ENCODE results near the gene LRRC4. TPM values are rescaled to one million over a fixed set of nuclear protein-coding genes. Genes with fewer than 3 reads are reported as not detected.

Gene LRRC4
- total RNA-seq, 2 donors from 2014 or later = 2.9 to 7.2 TPM

DNA sequence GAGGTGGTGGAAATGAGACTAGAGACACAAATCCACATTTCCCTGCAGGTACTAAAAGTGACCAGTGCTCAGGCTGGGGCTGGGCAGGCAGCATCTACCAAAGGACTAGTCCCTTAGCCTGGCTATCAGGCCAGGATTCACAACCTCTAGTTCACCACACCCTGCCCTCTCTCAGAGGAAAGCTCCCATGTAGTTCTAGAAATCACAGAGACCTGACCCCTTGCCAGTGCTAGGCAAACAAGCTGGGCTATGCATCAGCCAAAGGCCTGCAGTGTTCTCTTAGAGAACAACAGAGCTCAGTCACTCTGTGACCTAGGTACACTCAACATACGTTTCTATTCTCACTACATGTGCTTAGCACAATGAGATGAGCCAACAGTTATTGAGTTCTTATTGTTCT is 26.7 kb upstream of the LRRC4 start:
- DNase-seq (ENCODE audit: low spot score) = no peak
- Histone ChIP-seq H3K27me3 (no peaks in the 10 kb centered on the region), H3K9me3 (no peaks in the 10 kb centered on the region), H3K27ac (no peak overlapping the region), H3K4me1 (peaks cover 0 to 2% of the 10 kb centered on the region in 2 donors), H3K4me3 (no peak overlapping the region), H3K36me3 (no peaks in the 10 kb centered on the region)
- TF ChIP-seq, protein P1, sequence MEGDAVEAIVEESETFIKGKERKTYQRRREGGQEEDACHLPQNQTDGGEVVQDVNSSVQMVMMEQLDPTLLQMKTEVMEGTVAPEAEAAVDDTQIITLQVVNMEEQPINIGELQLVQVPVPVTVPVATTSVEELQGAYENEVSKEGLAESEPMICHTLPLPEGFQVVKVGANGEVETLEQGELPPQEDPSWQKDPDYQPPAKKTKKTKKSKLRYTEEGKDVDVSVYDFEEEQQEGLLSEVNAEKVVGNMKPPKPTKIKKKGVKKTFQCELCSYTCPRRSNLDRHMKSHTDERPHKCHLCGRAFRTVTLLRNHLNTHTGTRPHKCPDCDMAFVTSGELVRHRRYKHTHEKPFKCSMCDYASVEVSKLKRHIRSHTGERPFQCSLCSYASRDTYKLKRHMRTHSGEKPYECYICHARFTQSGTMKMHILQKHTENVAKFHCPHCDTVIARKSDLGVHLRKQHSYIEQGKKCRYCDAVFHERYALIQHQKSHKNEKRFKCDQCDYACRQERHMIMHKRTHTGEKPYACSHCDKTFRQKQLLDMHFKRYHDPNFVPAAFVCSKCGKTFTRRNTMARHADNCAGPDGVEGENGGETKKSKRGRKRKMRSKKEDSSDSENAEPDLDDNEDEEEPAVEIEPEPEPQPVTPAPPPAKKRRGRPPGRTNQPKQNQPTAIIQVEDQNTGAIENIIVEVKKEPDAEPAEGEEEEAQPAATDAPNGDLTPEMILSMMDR (IDR thresholded peaks at IDR 0.05) = no peak

DNA sequence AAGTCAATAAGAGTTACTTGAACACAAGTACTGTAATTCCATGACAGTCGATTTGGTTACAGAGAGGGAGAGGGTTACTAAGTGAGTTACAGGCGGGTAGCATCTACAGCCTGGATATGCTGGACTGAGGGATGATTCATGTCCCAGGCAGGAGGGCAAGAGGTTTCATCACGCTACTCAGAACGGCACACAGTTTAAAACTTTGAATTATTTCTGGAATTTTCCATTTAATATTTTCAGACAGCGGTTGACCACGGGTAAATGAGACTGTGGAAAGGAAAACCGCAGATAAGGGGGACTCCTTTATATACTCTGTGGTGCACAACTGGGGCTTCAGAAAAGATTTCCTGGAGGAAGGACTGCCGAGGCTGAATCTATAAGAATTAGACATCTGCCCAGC is 25.7 kb upstream of the LRRC4 start:
- Histone ChIP-seq H3K36me3 (no peaks in the 10 kb centered on the region), H3K27ac (no peak overlapping the region), H3K9me3 (no peaks in the 10 kb centered on the region), H3K27me3 (no peaks in the 10 kb centered on the region), H3K4me3 (no peak overlapping the region), H3K4me1 (peaks cover 0 to 6% of the 10 kb centered on the region in 2 donors)
- DNase-seq (ENCODE audit: low spot score) = no peak
- TF ChIP-seq, protein P1 (IDR thresholded peaks at IDR 0.05) = no peak

DNA sequence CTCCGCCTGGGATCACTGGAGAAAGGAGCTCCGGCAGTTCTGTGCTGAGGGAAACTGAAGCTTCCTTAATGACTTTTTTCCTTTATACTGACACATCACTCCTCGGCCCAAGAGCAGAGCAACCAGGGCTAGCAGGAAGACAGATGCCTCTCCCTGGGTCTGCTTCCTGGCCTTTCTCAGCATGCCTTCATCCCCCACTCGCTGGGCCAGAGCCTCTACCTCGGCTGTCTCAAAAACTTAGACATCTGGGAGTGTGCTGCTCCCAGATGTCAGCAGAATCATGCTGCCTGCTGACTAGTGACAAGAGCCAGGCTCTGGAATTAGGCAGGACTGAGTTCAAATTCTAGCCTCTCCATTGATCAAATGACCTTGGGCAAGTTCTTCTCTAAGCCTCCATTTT is 24.4 kb upstream of the LRRC4 start:
- TF ChIP-seq, protein P1 (IDR thresholded peaks at IDR 0.05) = no peak
- no peaks in the 10 kb centered on the region for H3K9me3 ChIP-seq
- H3K4me3 ChIP-seq = no peak overlapping the region
- no peaks in the 10 kb centered on the region for H3K36me3 ChIP-seq
- H3K27ac ChIP-seq = no peak overlapping the region
- no peak for DNase-seq (ENCODE audit: low spot score)
- no peaks in the 10 kb centered on the region for H3K27me3 ChIP-seq
- H3K4me1 ChIP-seq = peaks cover 0 to 6% of the 10 kb centered on the region in 2 donors

DNA sequence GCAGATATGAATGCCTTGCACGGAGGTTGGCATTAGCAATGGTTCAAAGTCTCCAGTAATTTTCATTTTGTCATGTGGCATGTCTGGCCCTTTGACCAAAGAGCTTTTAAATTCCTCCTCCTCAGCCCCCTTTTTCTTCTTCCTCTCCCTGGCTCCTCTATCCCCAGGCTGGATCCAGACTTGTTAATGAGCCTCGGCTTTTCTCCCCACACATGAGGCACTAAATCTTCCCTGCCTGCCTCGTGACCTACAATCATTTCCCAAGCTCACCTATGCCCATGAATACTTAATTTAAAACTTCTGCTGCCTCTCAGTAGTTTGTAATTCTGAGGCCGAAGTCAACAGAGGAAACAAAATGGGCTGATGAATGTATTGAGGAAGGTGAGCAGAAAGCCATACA is 23.3 kb upstream of the LRRC4 start:
- no peaks in the 10 kb centered on the region for H3K27me3 ChIP-seq
- TF ChIP-seq, protein P1 (IDR thresholded peaks at IDR 0.05) = no peak
- H3K4me1 ChIP-seq = peaks cover 0 to 6% of the 10 kb centered on the region in 2 donors
- no peaks in the 10 kb centered on the region for H3K36me3 ChIP-seq
- H3K27ac ChIP-seq = no peak overlapping the region
- H3K9me3 ChIP-seq = no peaks in the 10 kb centered on the region
- no peak for DNase-seq (ENCODE audit: low spot score)
- no peak overlapping the region for H3K4me3 ChIP-seq

DNA sequence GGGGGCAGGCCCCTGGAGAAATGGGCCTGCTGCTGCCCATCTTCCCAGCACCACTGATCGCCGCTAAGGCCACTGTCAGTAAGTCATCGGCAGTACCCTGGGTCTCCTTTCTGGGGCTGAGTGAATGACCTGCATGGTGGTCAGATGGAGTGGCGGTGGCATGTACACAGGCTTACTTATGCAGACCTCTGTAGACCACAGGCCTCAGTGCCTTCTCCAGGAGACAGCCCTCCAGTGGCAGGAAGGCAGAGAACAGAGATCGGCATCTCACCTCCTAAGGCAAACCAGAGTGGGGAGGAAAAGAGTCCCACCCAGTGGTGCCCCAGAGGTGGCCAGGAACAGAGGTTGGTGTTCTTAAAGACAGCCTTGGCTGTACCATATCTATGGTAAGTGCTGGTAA is 22.8 kb upstream of the LRRC4 start:
- Histone ChIP-seq H3K4me1 (peaks cover 0 to 6% of the 10 kb centered on the region in 2 donors), H3K36me3 (no peaks in the 10 kb centered on the region), H3K27me3 (no peaks in the 10 kb centered on the region), H3K27ac (no peak overlapping the region), H3K4me3 (no peak overlapping the region), H3K9me3 (no peaks in the 10 kb centered on the region)
- TF ChIP-seq, protein P1 (IDR thresholded peaks at IDR 0.05) = no peak
- DNase-seq (ENCODE audit: low spot score) = no peak

DNA sequence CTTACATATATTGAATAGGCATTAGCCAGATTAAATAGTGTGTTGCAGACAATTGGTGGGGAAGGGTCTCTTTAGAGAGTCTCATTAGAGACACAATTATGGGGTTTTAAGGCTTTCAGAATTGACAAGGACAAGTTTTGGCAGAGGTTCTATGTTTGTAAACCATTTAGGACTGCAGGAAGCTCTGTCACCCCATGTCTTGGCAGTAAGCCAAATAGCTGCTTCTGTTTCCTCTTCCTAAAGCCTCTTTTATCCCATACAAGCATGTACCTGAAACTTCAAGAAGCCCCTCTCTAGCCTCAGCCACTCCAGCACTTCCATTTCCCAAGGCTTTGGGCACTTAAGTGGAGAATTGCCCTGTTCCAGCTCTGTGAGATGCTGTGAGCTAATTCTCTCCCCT is 21.8 kb upstream of the LRRC4 start:
- no peak overlapping the region for H3K4me3 ChIP-seq
- H3K36me3 ChIP-seq = no peaks in the 10 kb centered on the region
- no peak for DNase-seq (ENCODE audit: low spot score)
- no peaks in the 10 kb centered on the region for H3K27me3 ChIP-seq
- TF ChIP-seq, protein P1 (IDR thresholded peaks at IDR 0.05) = no peak
- peaks cover 0 to 6% of the 10 kb centered on the region in 2 donors for H3K4me1 ChIP-seq
- no peaks in the 10 kb centered on the region for H3K9me3 ChIP-seq
- no peak overlapping the region for H3K27ac ChIP-seq
